GM21367 (cell line): Measurements from ENCODE around the gene TMEM11.

Source experiments
- ATAC-seq: cut with Tn5 transposase; IDR thresholded peaks from one replicate; pipeline ENCODE4 v1.9.1; 2021; ENCODE audit not compliant: unreplicated experiment

Gene TMEM11, protein sequence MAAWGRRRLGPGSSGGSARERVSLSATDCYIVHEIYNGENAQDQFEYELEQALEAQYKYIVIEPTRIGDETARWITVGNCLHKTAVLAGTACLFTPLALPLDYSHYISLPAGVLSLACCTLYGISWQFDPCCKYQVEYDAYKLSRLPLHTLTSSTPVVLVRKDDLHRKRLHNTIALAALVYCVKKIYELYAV

DNA sequence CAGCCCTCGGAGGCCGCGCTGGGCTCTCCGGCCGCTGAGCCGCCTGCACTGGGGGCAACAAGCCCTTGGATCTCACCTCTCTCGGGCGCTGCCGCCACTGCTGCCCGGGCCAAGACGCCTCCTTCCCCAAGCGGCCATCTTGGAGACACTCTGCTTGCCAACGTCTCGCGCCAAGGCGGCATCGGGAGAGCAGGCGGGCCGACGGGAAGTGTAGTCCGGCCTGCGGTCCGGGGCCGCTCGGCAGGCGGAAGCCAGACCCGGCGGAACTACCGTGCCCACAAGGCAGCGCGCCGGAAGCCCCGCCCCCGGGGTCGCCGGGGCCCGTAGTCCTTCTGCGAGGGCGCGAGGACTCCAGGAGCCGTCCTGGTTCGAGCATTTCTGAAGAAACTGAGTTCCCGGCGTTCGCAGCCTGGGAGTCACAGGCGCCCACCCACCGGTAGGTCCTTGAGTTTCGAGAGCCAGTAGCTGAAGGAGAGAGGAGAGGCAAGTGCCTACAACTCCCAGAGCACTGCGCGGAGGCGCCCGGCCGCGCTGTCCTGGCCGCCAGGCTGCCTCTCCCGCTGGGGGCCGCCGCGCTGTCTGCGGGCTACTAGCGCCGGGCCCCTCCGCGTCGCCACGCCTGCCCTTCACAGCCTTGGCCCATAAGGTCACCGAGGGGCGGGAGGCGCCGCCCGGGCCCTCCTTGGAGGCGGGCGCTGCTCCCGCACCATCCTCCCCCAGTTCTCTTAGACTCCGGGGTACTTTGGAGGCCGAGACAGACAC is at the start of gene TMEM11:
TSS of gene TMEM11 (minus strand) at position 147 of the 762 bp plus-strand sequence. CDS start at position 138, 9 bp downstream.
- peak; percentile 83 for ATAC-seq

DNA sequence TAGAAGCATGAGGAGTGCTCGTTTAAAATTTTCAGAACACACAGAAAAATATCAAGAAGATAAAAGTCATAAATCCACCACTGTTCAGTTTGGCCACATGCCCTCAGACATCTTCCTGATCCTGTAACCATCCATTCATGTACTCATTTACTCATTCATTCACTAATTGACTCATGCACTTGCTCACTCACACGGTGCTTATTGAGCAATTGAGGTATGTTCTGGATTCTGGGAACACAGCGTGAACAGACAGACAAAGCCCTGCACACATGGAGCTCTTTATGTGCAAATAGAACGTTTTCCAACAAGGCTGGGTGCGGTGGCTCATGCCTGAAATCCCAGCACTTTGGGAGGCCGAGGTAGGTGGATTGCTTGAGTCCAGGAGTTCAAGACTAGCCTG is 49.4 kb upstream of the TMEM11 start:
- no peak for ATAC-seq

DNA sequence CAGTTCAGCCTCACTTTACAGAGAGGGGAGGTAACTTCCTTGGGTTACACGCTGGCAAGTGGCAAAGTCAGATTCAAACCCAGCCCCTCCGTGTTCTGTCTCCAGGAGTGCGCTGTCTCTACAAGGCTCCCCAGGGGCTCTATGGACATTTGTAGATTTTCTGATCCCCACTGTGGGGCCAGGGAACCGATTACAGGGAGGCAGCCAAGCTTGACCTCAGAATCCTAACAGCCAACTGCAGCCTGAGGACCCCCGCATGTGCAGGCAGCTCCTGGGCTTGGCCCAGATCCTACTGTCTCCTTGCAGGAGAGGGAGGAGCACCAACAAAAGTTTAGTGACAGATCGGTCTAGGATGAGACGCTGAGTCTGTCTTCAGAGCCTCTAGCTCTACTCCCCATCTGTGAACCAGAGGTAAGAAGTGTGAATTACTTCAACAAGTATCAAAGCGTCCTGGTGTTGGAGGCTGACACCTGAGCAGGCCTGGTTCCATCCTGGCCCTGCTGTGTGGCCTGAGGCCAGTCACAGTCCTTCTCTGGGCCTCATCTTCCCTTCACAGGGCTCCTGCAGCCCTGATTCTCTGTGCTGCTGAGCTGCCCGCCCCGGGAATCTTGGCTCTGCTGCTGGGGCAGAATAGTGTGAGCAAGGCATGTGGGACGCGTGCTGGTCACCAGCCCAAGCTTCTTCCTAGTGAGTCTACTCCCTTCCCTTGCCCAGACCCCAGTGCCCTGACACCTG is 48.5 kb upstream of the TMEM11 start:
- ATAC-seq: no peak

- no peak for ATAC-seq
Measured at GRCh38 chr17:21258593-21258992, 44.6 kb upstream of the TMEM11 start.

DNA sequence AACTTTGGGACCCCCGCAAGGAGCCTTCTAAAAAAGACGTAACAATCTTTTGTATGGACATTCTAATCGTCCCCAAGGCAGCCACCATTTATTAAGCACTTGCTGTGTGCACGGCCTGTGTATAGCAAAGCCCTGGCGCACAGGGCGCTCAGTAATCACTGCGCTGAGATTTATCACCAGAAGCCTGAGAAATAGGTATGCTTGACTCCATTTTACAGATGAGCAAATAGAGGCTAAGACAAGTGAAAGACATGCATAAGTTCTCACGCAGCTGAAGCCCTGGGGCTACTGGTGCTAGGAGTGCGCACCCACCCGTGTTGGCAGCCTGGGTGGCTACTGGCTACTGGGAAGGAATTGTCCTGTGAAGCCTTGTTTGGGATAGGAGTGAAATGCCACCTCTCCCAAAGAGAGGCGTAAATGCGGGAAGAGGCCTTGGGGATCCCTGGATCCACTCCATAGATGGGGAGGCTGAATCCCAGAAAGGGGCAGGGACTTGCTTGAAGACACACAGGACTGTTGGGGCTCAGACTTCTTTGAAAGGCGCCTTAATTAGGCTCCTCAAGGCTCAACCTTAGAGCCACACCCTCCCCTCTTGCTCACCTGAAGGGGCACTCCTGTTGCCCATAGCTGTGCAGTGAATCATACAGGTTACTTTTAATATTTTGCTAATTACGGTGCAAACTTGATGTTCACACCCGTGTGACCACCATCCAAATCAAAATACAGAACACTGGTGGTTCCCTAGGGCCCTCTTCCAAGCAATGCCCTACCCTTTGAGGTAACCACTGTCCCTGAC is 39.9 kb upstream of the TMEM11 start:
- ATAC-seq: no peak

DNA sequence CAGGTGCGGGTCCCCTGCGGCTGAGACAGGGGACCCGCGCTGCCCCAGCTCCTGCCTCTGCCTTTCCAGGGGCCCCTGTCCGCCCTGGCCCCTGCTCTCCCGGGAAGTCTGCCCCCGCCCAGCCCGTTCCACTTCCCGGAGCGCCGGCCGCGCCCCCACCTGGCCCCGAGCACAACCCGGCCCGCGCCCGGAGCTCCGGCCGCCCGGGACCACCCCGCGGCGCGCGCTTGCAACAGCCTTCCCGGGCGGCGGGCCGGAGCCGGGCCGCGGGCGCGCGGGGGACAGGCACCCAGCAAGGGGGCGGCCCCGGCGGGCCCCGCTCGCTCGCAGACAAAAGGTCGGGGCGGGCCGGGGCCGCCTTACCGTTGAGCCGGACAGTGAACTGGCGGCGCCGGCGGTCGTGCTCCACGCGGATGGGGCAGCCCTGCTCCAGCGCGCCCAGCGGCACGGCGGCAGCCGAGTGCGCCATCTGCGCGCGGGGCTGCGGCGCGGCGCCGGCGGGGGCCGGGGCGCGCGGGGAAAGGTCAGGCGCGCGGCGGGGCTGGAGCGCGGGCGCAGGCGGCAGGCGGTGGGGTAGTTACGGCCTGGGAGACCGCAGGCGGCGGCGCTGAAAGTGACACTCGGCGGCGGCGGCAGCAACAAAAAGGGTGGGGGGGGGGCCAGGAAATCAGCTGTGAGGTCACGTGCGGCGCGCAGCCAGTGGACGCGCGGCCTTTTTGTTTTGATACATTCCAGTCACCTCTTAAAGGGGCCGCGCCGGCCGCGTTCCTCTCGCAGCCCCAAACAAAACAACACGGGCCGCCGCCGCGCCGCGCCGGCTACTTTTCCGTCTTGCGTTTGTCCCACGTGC is 39.1 kb upstream of the TMEM11 start, which contains the start of gene NATD1:
TSS of gene NATD1 (minus strand) at position 615 of the 850 bp plus-strand sequence. CDS start at position 469, 146 bp downstream.
- peak; percentile 46 for ATAC-seq

DNA sequence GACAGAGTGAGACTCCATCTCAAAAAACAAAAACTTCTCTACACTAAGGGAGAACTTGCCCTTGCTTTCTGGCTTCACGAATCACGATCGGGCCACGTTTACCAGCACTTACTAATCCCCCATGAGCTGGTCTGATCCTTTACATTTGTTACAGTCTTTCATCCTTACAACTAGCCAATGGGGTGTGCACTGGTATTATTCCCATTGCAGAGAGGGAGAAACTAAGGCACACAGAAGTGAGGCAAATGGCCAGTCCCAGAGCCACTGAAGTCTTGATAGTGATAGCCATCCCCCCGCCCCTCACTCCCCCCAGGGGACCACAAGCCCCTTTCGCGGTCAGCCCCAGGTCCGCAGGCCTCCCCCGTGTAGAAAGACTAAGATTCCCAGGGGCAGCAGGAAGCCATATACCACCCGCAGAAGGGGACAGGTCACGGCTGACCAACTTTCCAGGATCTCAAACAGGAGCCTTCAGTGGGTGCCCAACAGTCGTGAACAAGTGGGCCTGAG is 38.4 kb upstream of the TMEM11 start:
- ATAC-seq: no peak

GRCh38 chr17:21251337-21252010 is 37.5 kb upstream of the TMEM11 start:
- ATAC-seq: no peak

GRCh38 chr17:21250854-21251253 is 36.9 kb upstream of the TMEM11 start:
- no peak for ATAC-seq

DNA sequence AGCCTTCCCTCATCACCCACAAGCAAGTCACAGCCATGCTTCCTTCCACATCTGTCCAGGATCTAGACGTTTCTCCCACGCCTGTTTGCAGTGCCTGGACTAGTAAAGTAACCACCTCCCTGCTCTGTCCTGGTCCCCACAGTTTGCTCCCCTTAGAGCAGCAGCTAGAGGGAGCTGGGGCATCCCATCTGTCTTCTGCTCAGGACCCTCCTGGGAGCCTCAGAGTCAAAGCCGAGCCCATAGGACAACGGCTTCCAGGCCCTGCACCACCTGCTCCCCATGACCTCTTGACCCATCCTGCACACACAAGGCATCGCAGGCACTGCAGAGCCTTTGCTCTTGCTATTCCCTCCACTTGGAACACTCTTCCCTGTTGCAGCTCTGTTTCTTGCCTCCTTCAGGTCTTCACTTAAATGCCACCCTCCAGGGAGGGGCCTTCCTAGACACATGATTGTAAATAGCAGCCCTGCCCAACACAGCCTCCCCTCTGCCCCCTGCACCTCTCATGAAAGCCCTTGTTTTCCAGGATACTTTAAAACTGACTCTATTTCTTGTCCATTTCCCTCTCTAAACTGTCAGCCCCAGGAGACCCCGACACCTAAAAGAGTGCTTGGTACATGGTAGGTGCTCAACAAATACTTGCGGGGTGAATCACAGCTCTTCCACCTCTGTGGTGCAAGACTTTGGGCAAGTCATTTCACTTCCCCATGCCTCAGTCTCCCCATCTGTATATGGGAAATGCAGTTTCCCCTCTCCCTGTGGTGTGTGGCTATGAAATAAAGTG is 36.2 kb upstream of the TMEM11 start:
- no peak for ATAC-seq

- no peak for ATAC-seq
Measured at GRCh38 chr17:21249086-21249795, 35.3 kb upstream of the TMEM11 start.

GRCh38 chr17:21248500-21248899 is 34.5 kb upstream of the TMEM11 start:
- no peak for ATAC-seq

GRCh38 chr17:21247552-21248258 is 33.7 kb upstream of the TMEM11 start:
- no peak for ATAC-seq

DNA sequence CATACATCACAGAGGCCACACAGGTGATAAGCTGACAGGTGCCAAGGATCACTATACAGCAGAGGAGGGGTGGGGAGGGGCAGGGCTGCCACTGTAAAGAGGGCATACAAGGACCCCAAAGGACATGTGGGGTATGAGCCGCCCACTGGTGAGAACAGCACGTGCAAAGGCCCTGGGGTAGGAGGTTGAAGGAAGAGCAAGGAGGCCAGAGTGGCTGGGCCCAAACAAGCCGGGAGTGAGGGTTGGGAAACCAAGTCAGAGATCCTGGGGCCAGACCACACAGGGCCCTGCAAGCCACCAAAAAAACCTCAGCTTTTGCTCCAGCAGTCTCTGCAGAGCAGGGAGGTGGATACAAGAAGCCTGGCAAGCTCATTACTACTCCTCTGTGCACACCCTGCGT is 32.7 kb upstream of the TMEM11 start:
- no peak for ATAC-seq

- no peak for ATAC-seq
Measured at GRCh38 chr17:21245639-21246084, 31.7 kb upstream of the TMEM11 start.

DNA sequence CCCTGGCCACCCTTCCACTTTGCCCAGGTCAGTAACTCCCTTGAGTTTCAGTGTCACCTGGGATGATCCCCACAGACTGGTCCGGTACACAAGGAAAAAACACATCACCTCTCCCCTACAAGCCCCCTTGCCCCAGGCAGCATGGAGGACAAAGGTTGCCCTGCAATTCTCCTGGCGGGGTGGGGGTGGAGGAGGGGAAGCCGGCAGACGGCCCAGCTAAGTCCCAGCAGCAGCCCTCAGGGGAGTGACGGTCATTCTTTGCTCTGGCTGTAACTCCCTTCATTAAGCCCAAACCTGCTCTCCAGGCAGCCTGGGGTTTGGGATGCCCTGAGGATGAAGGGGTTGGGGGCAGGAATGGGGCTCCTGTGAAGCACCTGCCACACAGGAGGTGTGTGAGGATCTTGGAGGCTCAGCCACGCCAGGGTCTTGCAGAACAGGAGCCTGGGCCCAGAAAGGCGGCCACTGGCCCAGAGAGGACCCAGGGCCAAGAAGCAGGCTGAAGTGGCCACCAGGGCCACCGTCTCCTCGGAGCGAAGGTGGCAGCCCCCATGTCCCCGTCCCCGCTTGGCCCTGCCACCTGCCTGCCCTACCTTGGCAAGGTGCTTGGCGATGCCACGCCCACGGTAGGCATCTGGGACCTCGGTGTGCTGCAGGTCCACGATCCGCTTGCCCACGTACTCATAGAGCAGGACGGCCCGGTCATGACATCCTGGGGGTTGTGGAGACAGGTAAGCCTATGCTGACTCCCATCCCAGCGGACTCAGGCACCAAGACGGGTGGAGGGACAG is 29.7 kb upstream of the TMEM11 start:
- ATAC-seq: no peak
